Fibroblast of pulmonary artery (primary cell): ENCODE measurements around the gene DPP4.

Source experiments
- DNase-seq: peaks from one replicate; pipeline ENCODE4 v3.0.0-alpha.2; 2010; ENCODE audit warnings: low read depth
- H3K4me3 ChIP-seq: replicated peaks from 2 replicates; pipeline ENCODE4 v1.5.1; 2011; ENCODE audit warnings: low read depth, mild to moderate bottlenecking, control low read depth, low read length, moderate library complexity
- TF ChIP-seq, protein P1 (sequence below): IDR thresholded peaks from 2 replicates; pipeline ENCODE4 v1.5.1; 2011; ENCODE audit warnings: mild to moderate bottlenecking, control low read depth, low read length, inconsistent platforms; ENCODE audit errors: missing control alignments

Gene DPP4

DNA sequence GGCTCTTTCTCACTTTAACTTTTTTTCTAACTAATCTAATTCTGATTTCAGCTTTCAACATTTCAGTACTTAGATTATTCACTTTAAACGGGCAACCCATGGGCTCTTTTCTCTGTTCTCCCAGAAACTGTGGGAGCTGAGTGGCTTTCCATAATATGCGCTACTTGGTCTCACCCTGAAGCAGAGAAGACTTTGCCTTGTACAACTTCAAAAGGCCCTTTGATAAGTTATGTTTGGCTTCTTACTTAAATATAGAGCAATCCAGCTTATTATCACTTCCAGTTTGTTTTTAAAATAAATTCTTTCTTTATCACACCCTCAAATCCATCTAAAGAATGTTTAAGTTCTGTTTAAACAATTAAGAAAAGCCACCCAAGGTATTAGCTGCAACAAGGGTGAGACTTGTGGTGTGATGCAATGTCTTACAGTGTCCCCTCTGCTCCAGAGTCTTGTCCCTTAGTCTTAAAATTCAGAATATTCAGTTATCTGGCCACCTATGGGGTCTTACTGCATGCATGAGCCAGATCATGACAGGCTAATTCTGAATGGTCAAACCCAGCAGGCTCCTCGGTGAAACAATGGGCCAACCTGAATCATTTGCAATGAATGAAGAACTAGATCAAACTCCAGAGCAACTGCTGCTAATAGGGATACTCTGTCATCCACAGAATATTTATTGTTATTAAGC lies 39.2 kb upstream of the DPP4 start:
- TF ChIP-seq, protein P1, sequence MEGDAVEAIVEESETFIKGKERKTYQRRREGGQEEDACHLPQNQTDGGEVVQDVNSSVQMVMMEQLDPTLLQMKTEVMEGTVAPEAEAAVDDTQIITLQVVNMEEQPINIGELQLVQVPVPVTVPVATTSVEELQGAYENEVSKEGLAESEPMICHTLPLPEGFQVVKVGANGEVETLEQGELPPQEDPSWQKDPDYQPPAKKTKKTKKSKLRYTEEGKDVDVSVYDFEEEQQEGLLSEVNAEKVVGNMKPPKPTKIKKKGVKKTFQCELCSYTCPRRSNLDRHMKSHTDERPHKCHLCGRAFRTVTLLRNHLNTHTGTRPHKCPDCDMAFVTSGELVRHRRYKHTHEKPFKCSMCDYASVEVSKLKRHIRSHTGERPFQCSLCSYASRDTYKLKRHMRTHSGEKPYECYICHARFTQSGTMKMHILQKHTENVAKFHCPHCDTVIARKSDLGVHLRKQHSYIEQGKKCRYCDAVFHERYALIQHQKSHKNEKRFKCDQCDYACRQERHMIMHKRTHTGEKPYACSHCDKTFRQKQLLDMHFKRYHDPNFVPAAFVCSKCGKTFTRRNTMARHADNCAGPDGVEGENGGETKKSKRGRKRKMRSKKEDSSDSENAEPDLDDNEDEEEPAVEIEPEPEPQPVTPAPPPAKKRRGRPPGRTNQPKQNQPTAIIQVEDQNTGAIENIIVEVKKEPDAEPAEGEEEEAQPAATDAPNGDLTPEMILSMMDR = no peak

DNA sequence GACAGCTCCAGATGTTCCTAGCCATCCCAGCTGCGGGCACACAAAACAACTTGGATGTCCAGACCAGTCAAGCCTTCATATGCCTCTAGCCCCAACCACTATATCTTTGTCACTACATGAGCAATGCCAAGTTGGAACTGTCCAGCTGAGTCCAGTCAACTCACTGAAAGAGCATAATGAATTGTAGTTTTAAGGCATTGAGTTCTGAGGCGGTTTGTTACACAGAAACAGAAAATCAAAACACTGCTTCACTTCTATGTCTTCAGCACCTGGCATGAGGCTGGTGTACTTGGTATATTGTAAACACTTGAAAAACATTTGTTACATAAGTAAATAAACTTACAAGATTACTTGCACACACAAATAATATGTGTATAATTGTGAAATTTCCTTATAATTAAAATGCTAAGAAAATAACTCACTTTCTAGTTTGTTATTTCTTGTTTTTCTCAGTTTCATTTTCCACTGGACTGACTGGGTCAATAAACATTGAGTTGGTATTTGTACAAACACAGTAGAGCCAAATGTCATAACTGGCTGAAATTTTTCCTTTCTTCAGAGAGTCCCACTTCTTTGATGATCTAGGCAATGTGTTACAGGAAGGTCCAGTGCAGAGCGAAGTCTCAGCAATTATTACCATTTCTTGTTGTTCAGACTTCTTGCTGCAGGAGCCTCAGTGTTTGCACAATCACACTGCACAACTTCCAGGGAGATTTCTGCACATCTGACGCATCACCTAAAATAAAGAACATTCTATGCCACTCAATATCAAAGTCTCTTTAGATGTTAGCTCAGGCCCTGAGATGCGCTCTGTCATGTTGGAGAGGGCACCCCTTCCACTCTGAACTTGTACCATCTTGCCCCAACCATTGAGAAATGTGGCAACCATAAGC lies 38.2 kb upstream of the DPP4 start:
- H3K4me3 ChIP-seq = no peak overlapping the region
- DNase-seq = no peak
- TF ChIP-seq, protein P1 = no peak

More for the DNA sequence above, 39.2 kb upstream of the DPP4 start:
- no peak overlapping the region for H3K4me3 ChIP-seq
- no peak for DNase-seq

DNA sequence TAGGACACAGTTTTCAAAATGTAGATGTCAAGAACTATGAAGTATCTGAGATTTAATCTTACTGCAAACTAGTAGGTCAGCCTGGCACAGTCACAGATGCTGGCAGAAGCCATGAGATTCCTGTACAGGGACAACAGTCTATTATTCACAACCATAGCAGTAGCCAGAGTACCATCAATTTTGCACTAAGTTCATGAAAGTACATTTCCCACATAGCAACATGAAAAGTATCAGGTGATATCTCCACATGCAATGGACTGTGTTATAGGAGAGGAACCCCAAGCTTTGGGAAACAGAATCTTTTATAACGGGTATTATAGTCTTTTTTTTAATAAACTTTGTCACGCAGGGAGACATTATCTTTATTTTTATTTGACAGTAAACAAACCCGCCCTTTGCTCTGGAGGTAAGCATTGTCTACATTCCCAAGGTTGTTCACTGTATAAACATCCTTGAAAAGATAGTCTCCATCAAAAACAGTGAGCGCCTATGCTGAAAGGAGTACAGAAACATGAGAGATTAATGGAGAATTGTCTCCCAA lies 33.4 kb upstream of the DPP4 start:
- H3K4me3 ChIP-seq = no peak overlapping the region
- TF ChIP-seq, protein P1 = no peak
- no peak for DNase-seq

DNA sequence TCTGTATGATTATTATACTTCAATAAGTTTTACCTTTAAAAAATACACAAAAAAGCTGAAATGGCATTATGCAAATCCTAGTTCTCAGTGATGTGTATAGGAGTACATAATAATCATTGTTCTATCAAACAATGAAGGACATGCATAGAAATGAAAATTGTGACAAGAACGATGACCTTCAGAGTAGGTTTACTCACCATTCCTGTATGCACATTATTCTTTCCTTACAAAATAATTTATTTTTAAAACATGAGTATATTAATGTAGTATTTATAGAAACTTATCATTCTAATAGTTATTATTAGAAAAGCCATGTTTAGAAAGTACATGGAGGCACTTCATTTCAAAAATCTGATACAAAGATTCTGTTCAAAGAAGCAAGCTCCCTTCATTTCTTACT lies 32.7 kb upstream of the DPP4 start:
- H3K4me3 ChIP-seq = no peak overlapping the region
- DNase-seq = no peak
- TF ChIP-seq, protein P1 = no peak

DNA sequence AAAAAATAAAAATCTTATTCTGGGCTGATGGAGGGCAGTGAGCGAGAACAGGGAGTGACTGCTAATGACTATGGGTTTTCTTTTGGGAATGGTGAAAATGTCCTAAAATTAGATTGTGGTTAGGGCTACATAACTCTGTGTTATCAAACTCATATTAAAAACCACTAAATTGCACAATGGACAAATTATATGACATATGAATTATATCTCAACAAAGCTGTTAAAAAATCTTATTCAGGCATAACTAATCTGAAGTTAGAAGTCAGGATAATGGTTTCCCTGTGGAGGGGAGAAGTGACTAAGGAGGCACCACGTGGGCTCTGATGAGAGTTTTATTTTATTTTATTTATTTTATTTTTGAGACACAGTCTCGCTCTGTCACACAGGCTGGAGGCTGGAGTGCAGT lies 32.1 kb upstream of the DPP4 start:
- TF ChIP-seq, protein P1 = no peak
- no peak overlapping the region for H3K4me3 ChIP-seq
- DNase-seq = peak; percentile 60

DNA sequence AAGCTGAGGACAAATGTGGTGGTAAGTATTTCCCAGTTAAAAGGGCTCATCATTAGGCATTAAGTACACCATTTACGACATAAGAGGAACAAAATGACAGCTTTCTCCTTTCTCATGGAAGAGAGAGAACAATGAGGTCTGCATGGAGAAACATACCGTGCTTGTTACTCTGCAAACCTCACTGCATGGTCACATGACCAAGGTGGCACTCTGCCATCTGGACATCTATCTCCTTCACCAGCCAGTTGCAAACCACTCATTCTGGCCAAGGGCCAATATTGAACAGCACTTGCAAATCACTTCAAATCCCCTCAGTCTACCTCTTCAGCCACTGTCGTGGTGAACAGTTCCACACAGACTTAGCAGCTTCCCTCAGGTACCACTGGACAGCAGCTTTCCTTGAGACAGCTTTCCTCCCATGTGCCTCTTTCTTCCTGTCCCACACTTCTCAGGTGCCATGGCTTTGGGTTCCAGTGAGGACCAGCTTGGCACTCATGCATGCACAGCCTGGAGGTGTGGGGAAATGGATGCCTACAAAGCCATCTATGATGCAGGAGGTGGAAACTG lies 29.5 kb upstream of the DPP4 start:
- TF ChIP-seq, protein P1 = no peak
- peak; percentile 54 for DNase-seq
- H3K4me3 ChIP-seq = no peak overlapping the region
